Hypothalamus (tissue), 51 donors: ENCODE measurements around the gene TMEM200A.

Source experiments
- DNase-seq, 51 donors: peaks; one replicate each; lab custom pipeline; 2025; lab: John Stamatoyannopoulos, UW

The TMEM200A gene

GRCh38 chr6:130482645-130483390 lies 117.0 kb downstream of the TMEM200A start:
- DNase-seq: no peak

DNA sequence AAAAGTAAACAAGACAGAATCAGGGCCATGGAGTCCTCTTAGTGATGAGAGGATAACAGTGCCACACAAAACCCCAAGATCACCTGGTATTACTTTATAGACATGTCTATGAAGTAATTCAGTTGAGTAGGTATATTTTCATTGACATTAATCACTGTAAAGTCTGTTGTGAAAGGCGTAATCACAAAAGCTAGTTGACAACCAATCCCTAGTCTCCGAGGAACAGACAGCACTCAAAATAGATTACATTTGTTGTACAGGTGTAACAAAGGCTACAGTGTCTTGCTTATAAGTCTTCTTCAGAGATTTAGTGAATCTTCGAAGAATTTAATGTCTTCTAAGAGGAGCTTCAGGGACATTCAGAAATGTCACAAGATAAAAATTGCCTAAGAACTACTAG lies 120.1 kb downstream of the TMEM200A start:
- DNase-seq: no peak

GRCh38 chr6:130486417-130486816 lies 120.6 kb downstream of the TMEM200A start:
- DNase-seq: no peak

GRCh38 chr6:130489514-130489913 lies 123.7 kb downstream of the TMEM200A start:
- DNase-seq: no peak
